G401 (cell line): ENCODE results near the gene SPSB3. TPM values are rescaled to one million over a fixed set of nuclear protein-coding genes. Genes with fewer than 3 reads are reported as not detected.
"Not testable (repeated sequence)": the region's sequence is repeated elsewhere in the genome, so short reads cannot be mapped to it uniquely, and the experiment has no call there.

Source experiments
- DNase-seq: peaks from one replicate; pipeline ENCODE4 v3.0.0-alpha.2; 2015; ENCODE audit warnings: low spot score
- in situ Hi-C: cut with HindIII; loops from 2 replicates; pipeline ENCODE4 v1.10.0; 2016; ENCODE audit warnings: low sequenced_read_pairs, mixed read lengths
- total RNA-seq: library from RNA; depleted of rRNA; stranded (reverse); fragments of >200 nt; shearing (Covaris generic); gene quantifications from 2 replicates; pipeline ENCODE4 v1.2.3, GENCODE V29; 2014

Gene SPSB3
- total RNA-seq, 1 experiment from 2014 or later, result 14.0 TPM

GRCh38 chr16:1817716-1818115 lies 35.3 kb upstream of the SPSB3 start:
- DNase-seq, result no peak
- in situ Hi-C loops, result no loop called here

DNA sequence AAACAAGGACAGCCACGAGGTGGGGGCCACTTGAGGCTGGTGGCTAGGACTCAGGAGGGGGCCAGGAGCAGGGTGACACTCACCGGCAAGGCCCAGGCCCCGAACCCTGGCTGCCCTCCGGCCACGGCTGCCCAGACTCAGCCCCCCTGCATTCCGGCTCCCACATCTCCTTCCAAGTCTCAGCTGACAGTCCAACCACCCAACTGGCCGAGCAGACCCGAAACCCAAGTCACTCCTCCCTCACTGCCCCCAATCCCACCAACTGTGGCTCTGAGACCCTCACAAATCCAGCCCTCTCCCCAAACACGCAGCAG lies 34.9 kb upstream of the SPSB3 start:
- DNase-seq, result no peak
- in situ Hi-C loops, result no loop called here

- no peak for DNase-seq
Observed at GRCh38 chr16:1816396-1817275, 34.3 kb upstream of the SPSB3 start.

GRCh38 chr16:1815461-1815860 lies 33.1 kb upstream of the SPSB3 start:
- in situ Hi-C loops, result no loop called here
- no peak for DNase-seq

More at GRCh38 chr16:1816396-1817275, 34.3 kb upstream of the SPSB3 start:
- in situ Hi-C loops, result no loop called here

DNA sequence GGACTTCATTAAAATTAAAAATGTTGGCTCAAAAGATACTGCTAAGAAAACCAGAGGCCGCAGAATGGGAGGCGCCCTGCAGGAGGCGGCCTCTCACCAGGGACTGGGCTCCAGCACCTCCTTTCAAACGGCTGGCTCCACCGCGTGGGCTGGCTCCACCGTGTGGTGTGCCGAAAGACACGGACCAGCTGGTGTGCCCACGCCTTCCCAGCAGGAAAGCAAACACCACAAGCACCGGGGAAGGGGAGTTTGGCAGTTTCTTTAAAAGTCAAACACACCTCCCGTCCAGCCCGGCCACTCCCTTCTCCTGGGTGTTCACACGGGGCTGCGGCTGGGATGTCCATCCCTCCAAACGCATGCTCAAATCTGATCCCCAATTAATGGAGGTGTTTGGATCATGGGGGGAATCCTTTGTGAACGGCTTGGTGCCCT lies 30.4 kb upstream of the SPSB3 start:
- peak; percentile 67 for DNase-seq
- in situ Hi-C loops, result no loop called here

- in situ Hi-C loops, result no loop called here
- no peak for DNase-seq
Observed at GRCh38 chr16:1810536-1810935, 28.2 kb upstream of the SPSB3 start.

- no peak for DNase-seq
- in situ Hi-C loops, result no loop called here
Observed at GRCh38 chr16:1810106-1810505, 27.7 kb upstream of the SPSB3 start.

GRCh38 chr16:1809281-1809801 lies 27.0 kb upstream of the SPSB3 start:
- in situ Hi-C loops, result no loop called here

GRCh38 chr16:1808691-1809090 lies 26.3 kb upstream of the SPSB3 start:
- DNase-seq, result no peak
- in situ Hi-C loops, result no loop called here

More at GRCh38 chr16:1809281-1809801, 27.0 kb upstream of the SPSB3 start:
- no peak for DNase-seq

- in situ Hi-C loops, result no loop called here
Observed at GRCh38 chr16:1807626-1808025, 25.3 kb upstream of the SPSB3 start.

DNA sequence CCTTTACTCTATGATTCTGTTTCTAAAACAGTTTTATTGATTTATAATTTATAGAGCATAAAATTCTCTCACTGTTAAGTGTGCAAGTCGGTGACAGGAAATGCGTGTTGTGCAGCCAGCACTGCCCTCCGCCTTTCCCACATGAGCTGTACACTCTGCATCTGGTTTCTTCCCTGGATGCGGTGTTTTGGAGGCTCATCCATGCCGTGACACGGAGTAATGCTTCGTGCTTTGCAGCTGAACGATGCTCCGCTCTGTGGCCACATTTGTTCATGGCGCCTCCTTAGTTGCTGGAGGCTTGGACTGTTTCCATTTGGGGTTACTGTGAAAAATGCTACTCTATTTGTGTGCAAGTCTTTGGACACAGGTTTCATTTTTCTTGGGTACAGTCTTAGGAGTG lies 18.3 kb upstream of the SPSB3 start:
- no peak for DNase-seq
- in situ Hi-C loops, result no loop called here

More at GRCh38 chr16:1807626-1808025, 25.3 kb upstream of the SPSB3 start:
- no peak for DNase-seq

DNA sequence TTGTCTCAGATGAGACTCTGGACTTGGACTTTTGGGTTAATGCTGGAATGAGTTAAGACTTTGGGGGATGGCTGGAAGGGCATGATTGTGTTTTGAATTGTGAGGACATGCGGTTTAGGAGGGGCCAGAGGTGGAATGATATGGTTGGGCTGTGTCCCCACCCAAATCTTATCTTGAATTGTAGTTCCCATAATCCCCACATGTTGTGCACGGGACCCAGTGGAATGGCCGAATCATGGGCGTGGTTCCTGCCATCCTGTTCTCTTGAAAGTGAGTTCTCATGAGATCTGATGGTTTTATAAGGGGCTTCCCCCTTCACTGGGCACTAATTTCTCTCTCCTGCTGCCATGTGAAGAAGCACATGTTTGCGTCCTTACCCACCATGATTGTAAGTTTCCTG lies 16.9 kb upstream of the SPSB3 start:
- in situ Hi-C loops, DNase-seq: not testable (repeated sequence)

DNA sequence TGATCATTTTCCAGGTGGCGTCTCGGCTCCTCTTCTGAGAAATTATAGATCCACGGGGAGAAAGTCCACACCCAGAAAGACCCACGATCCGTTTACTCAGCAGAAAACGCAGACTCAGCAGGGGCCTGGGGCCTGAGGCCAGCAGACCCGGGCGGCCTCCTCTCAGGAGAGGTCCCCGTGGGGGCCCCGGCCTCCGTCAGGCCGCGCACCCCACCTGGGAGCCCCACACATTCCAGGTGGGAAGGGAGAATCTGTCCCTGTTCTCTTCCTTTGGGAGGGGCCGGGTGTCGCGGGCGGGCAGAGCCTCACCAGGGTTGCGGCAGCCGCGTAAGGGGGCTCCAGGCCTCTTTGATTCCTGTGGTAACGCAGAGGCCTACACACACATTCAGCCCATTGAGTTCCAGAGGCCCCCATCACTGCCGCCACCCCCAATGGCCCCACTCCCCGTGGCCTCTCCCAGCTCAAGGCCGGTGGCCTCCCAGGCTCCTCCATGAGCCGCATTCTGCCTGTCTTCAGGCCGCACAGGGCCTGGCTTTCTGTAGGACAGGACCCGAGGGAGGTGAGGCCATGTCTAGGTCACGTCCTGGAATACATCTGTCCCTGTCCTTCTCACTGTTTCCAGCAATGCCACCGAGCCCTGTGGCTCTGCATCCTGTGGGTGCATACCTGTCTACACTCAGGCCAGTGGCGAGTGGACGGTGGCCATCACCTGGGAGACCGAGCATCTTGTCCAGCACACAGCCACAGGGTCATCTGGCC lies 12.7 kb upstream of the SPSB3 start:
- DNase-seq, result no peak
- in situ Hi-C loops, result no loop called here

- no peak for DNase-seq
- in situ Hi-C loops, result no loop called here
Observed at GRCh38 chr16:1794221-1794871, 12.0 kb upstream of the SPSB3 start.

GRCh38 chr16:1793578-1794220 lies 11.3 kb upstream of the SPSB3 start, which contains the start of gene IGFALS:
TSS of gene IGFALS (minus strand) at chr16:1793705. CDS start at chr16:1793652, 53 bp downstream.
- no peak for DNase-seq
- in situ Hi-C loops, result no loop called here

GRCh38 chr16:1792836-1793577 lies 10.6 kb upstream of the SPSB3 start:
- in situ Hi-C loops, result no loop called here
- DNase-seq, result no peak

DNA sequence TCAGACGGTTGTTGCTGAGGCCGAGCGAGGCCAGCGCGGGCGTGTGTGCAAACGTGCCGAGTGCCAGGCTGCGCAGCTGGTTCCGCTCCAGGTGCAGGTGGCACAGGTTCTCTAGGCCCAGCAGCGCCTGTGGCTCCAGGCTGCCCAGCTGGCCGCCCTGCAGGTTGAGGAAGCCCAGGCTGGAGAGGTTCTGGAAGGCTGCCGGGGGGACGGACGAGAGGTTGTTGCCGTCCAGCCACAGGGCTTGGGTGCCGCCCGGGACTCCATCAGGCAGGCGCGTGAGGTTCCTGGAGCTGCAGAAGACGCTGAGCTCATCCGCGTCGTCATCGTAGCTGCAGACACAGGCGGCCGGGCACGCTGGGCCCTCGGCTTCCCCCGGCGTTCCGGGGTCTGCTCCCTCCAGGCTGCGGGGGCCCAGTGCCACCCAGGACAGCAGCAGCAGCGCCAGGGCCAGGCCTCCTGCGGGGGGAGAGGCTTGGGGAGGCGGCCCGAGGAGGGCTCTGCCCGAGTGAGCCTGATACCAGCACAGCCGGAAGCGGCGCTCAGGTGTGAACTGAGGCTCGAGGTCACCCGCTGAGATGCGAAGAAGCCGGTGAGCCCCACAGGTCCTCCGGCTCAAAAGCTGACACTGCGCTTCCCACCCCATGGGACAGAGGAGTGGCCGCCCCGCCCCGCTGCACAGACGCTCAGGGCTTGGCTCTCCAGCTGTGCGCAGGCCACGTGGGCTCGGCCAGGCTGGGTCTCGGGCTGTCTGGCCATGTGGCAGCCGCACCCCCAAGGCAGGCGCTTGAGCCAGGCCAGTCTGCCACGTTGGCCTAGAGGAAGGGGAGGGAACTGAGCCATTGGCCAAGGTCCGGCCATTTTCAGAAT lies 9.8 kb upstream of the SPSB3 start:
- DNase-seq, result no peak
- in situ Hi-C loops, result no loop called here
